Stomach (tissue), 4 donors: ENCODE data around the gene ZDHHC8.

ENCODE experiments used
- CTCF ChIP-seq, 7 experiments: fragments of 450-650 bp in 4 of 7; fragments of 200-600 bp in 3 of 7; sonication (generic) in 3 of 7; IDR thresholded peaks; one replicate each; pipeline ENCODE4 v1.5.1; 2016 to 2019; ENCODE audit warnings: antibody characterized with exemption in 7 of 7, control low read depth in 2 of 7, mild to moderate bottlenecking in 1 of 7
- POLR2A ChIP-seq, 4 donors: fragments of 450-650 bp; IDR thresholded peaks; one replicate each; pipeline ENCODE4 v1.6.1; 2016; ENCODE audit warnings: antibody characterized with exemption in 4 of 4, control low read depth in 2 of 4, mild to moderate bottlenecking in 1 of 4, moderate library complexity in 1 of 4
- POLR2AphosphoS5 ChIP-seq, 3 donors: sonication (generic); formaldehyde crosslinking; IDR thresholded peaks; one replicate each; pipeline ENCODE4 v1.6.1; 2016; ENCODE audit warnings: antibody characterized with exemption in 3 of 3

DNA sequence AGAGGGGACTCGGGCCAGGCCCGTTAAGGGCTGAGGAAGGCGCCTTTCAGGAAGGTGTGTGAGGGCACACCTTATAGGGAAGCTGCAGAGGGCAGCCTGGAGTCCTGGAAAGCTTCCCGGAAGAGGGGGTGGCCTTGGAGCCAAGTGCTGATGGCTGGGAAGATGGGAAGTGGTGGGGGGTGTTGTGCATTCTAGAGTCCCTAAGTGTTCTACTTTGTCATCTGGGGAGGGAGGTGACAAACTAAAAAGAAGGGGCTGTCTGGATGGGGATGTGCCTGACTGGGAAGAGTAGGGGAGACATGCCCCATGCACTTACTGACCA lies 6.8 kb downstream of the ZDHHC8 start:
- TF ChIP-seq CTCF (IDR thresholded peaks at IDR 0.05) (no peak), POLR2AphosphoS5 (IDR thresholded peaks at IDR 0.05) (no peak), POLR2A (IDR thresholded peaks at IDR 0.05) (no peak)
